HCT116 (cell line): ENCODE measurements around the gene SMARCA4.

ENCODE experiments used
- FOSL1 ChIP-seq: IDR thresholded peaks from 2 replicates; pipeline ENCODE4 v1.6.1; 2012; ENCODE audit warnings: low read depth
- TCF7L2 ChIP-seq: IDR thresholded peaks from 2 replicates; pipeline ENCODE4 v1.7.0; 2011; ENCODE audit warnings: borderline replicate concordance, inconsistent platforms; ENCODE audit not compliant: insufficient read depth, insufficient read length; ENCODE audit errors: extremely low read depth
- TF ChIP-seq, protein P1 (sequence below), 3 experiments: fragments of 200-600 bp in 1 of 3; sonication (generic) in 1 of 3; IDR thresholded peaks in 2 of 3; conservative IDR thresholded peaks in 1 of 3; 2 replicates each; pipeline ENCODE4 v1.5.1; 2012 to 2017; ENCODE audit warnings: low read depth in 2 of 3, low read length in 2 of 3, antibody characterized with exemption in 1 of 3, borderline replicate concordance in 1 of 3, control low read depth in 1 of 3, mild to moderate bottlenecking in 1 of 3, mixed read lengths in 1 of 3, mixed run types in 1 of 3, moderate library complexity in 1 of 3; ENCODE audit not compliant: insufficient read depth in 1 of 3

- no peak for TF ChIP-seq TCF7L2
- TF ChIP-seq, protein P1, sequence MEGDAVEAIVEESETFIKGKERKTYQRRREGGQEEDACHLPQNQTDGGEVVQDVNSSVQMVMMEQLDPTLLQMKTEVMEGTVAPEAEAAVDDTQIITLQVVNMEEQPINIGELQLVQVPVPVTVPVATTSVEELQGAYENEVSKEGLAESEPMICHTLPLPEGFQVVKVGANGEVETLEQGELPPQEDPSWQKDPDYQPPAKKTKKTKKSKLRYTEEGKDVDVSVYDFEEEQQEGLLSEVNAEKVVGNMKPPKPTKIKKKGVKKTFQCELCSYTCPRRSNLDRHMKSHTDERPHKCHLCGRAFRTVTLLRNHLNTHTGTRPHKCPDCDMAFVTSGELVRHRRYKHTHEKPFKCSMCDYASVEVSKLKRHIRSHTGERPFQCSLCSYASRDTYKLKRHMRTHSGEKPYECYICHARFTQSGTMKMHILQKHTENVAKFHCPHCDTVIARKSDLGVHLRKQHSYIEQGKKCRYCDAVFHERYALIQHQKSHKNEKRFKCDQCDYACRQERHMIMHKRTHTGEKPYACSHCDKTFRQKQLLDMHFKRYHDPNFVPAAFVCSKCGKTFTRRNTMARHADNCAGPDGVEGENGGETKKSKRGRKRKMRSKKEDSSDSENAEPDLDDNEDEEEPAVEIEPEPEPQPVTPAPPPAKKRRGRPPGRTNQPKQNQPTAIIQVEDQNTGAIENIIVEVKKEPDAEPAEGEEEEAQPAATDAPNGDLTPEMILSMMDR (IDR thresholded peaks at IDR 0.05 in 2 of 3, conservative IDR thresholded peaks at IDR 0.05 in 1 of 3; ENCODE audit: borderline replicate concordance in 1 of 3, insufficient read depth in 1 of 3, low read depth in 2 of 3, low read length in 2 of 3): no peak
- no peak for TF ChIP-seq FOSL1
Observed at GRCh38 chr19:10988380-10988779, 27.6 kb downstream of the SMARCA4 start.
